Bronchial epithelial cell (primary cell): ENCODE measurements around the gene FAM168A. TPM values are rescaled to one million over a fixed set of nuclear protein-coding genes. Genes with fewer than 3 reads are reported as not detected.

Experiments
- DNase-seq: peaks from one replicate; pipeline ENCODE4 v3.0.0-alpha.2; 2010; ENCODE audit warnings: low read depth
- FAIRE-seq: peaks from 2 replicates; lab custom pipeline; 2011; peaks lifted over from hg19 to GRCh38; lab: Jason Lieb, UNC
- H3K27me3 ChIP-seq: 2 replicates; pipeline ENCODE4 v1.5.1; 2011; ENCODE audit warnings: low read length; ENCODE audit not compliant: control insufficient read depth, insufficient read depth
- H3K36me3 ChIP-seq: 2 replicates; pipeline ENCODE4 v1.5.1; 2011; ENCODE audit warnings: low read length; ENCODE audit not compliant: control insufficient read depth, insufficient read depth
- H3K4me3 ChIP-seq: 2 replicates; pipeline ENCODE4 v1.5.1; 2011; ENCODE audit warnings: mild to moderate bottlenecking, low read depth, low read length, control low read depth
- CTCF ChIP-seq: IDR thresholded peaks from 2 replicates; pipeline ENCODE4 v1.5.1; 2011; ENCODE audit warnings: mild to moderate bottlenecking, moderate library complexity, low read length, control low read depth, inconsistent platforms; ENCODE audit not compliant: insufficient read depth, severe bottlenecking
- total RNA-seq: library from RNA; depleted of rRNA; stranded (reverse); fragments of >200 nt; gene quantifications from 2 replicates; pipeline ENCODE4 v1.2.1, GENCODE V29; 2014

The FAM168A gene
- total RNA-seq, 1 donor from 2014 or later: 4.7 TPM

GRCh38 chr11:73401924-73402833 lies 195.7 kb downstream of the FAM168A start:
- Histone ChIP-seq H3K36me3 (peaks cover 9% of the 10 kb centered on the region), H3K27me3 (no peaks in the 10 kb centered on the region), H3K4me3 (no peak overlapping the region)
- DNase-seq: no peak
- no peak for FAIRE-seq
- no peak for TF ChIP-seq CTCF

- no peak for FAIRE-seq
- no peak overlapping the region for H3K4me3 ChIP-seq
Observed at GRCh38 chr11:73401217-73401923, 196.5 kb downstream of the FAM168A start.

GRCh38 chr11:73400293-73400692 lies 197.6 kb downstream of the FAM168A start:
- no peak for TF ChIP-seq CTCF
- Histone ChIP-seq H3K4me3 (no peak overlapping the region), H3K36me3 (peaks cover 10% of the 10 kb centered on the region), H3K27me3 (no peaks in the 10 kb centered on the region)
- no peak for FAIRE-seq
- DNase-seq: no peak

More at GRCh38 chr11:73401217-73401923, 196.5 kb downstream of the FAM168A start:
- DNase-seq: no peak
- peaks cover 8% of the 10 kb centered on the region for H3K36me3 ChIP-seq
- no peaks in the 10 kb centered on the region for H3K27me3 ChIP-seq
- no peak for TF ChIP-seq CTCF

GRCh38 chr11:73399636-73400035 lies 198.3 kb downstream of the FAM168A start:
- Histone ChIP-seq H3K27me3 (no peaks in the 10 kb centered on the region), H3K36me3 (peaks cover 12% of the 10 kb centered on the region), H3K4me3 (no peak overlapping the region)
- no peak for DNase-seq
- no peak for TF ChIP-seq CTCF
- FAIRE-seq: no peak

- peaks cover 15% of the 10 kb centered on the region for H3K36me3 ChIP-seq
- no peak overlapping the region for H3K4me3 ChIP-seq
- FAIRE-seq (no peak), DNase-seq (no peak)
- TF ChIP-seq CTCF: no peak
- H3K27me3 ChIP-seq: no peaks in the 10 kb centered on the region
Observed at GRCh38 chr11:73399159-73399590, 198.7 kb downstream of the FAM168A start.
